HUES6 (cell line): ENCODE data around the gene CARD11.

Source experiments
- H3K27ac ChIP-seq: 2 replicates; pipeline ENCODE4 v1.7.0; 2013; ENCODE audit warnings: low read depth, mild to moderate bottlenecking, low read length, inconsistent platforms
- H3K27me3 ChIP-seq: 2 replicates; pipeline ENCODE4 v1.6.1; 2013; ENCODE audit warnings: low read length; ENCODE audit not compliant: control insufficient read depth, insufficient read depth
- H3K36me3 ChIP-seq: 2 replicates; pipeline ENCODE4 v1.6.1; 2013; ENCODE audit warnings: low read length; ENCODE audit not compliant: control insufficient read depth, insufficient read depth
- H3K4me1 ChIP-seq: 2 replicates; pipeline ENCODE4 v1.6.1; 2013; ENCODE audit warnings: low read length; ENCODE audit not compliant: control insufficient read depth, insufficient read depth
- H3K4me3 ChIP-seq: 2 replicates; pipeline ENCODE4 v1.5.1; 2013; ENCODE audit warnings: low read depth, low read length
- H3K9ac ChIP-seq: one replicate; pipeline ENCODE4 v1.6.1; 2013; ENCODE audit warnings: mild to moderate bottlenecking, low read length
- H3K9me3 ChIP-seq: 2 replicates; pipeline ENCODE4 v1.6.1; 2013; ENCODE audit warnings: low read depth, low read length; ENCODE audit not compliant: control insufficient read depth, insufficient read depth

Gene CARD11

GRCh38 chr7:2884161-2884560 is 159.5 kb downstream of the CARD11 start:
- Histone ChIP-seq H3K9me3 (no peaks in the 10 kb centered on the region), H3K27me3 (no peaks in the 10 kb centered on the region), H3K4me3 (no peak overlapping the region), H3K9ac (no peak overlapping the region), H3K27ac (no peak overlapping the region), H3K4me1 (peaks cover 14% of the 10 kb centered on the region), H3K36me3 (no peaks in the 10 kb centered on the region)

- no peaks in the 10 kb centered on the region for H3K9me3 ChIP-seq
- no peaks in the 10 kb centered on the region for H3K27me3 ChIP-seq
- no peak overlapping the region for H3K9ac ChIP-seq
- no peaks in the 10 kb centered on the region for H3K36me3 ChIP-seq
- no peak overlapping the region for H3K4me3 ChIP-seq
- peaks cover 16% of the 10 kb centered on the region for H3K4me1 ChIP-seq
- H3K27ac ChIP-seq = no peak overlapping the region
Measured at GRCh38 chr7:2883101-2883500, 160.6 kb downstream of the CARD11 start.

- H3K9ac ChIP-seq = no peak overlapping the region
- no peak overlapping the region for H3K27ac ChIP-seq
- H3K36me3 ChIP-seq = no peaks in the 10 kb centered on the region
- H3K4me1 ChIP-seq = peaks cover 16% of the 10 kb centered on the region
- H3K9me3 ChIP-seq = no peaks in the 10 kb centered on the region
- no peaks in the 10 kb centered on the region for H3K27me3 ChIP-seq
- H3K4me3 ChIP-seq = no peak overlapping the region
Measured at GRCh38 chr7:2882111-2882510, 161.6 kb downstream of the CARD11 start.

GRCh38 chr7:2880874-2881533 is 162.7 kb downstream of the CARD11 start:
- no peak overlapping the region for H3K9ac ChIP-seq
- peaks cover 21% of the 10 kb centered on the region for H3K4me1 ChIP-seq
- H3K27ac ChIP-seq = no peak overlapping the region
- no peak overlapping the region for H3K4me3 ChIP-seq
- H3K9me3 ChIP-seq = no peaks in the 10 kb centered on the region
- H3K27me3 ChIP-seq = no peaks in the 10 kb centered on the region
- no peaks in the 10 kb centered on the region for H3K36me3 ChIP-seq

GRCh38 chr7:2880051-2880450 is 163.6 kb downstream of the CARD11 start:
- Histone ChIP-seq H3K9ac (no peak overlapping the region), H3K27ac (no peak overlapping the region), H3K4me1 (peaks cover 26% of the 10 kb centered on the region), H3K36me3 (no peaks in the 10 kb centered on the region), H3K4me3 (no peak overlapping the region), H3K27me3 (no peaks in the 10 kb centered on the region), H3K9me3 (no peaks in the 10 kb centered on the region)

- H3K4me1 ChIP-seq = peaks cover 26% of the 10 kb centered on the region
- H3K9ac ChIP-seq = no peak overlapping the region
- H3K9me3 ChIP-seq = no peaks in the 10 kb centered on the region
- H3K4me3 ChIP-seq = no peak overlapping the region
- no peaks in the 10 kb centered on the region for H3K36me3 ChIP-seq
- no peaks in the 10 kb centered on the region for H3K27me3 ChIP-seq
- no peak overlapping the region for H3K27ac ChIP-seq
Measured at GRCh38 chr7:2879354-2879753, 164.3 kb downstream of the CARD11 start.

GRCh38 chr7:2878306-2878705 is 165.4 kb downstream of the CARD11 start:
- H3K36me3 ChIP-seq = no peaks in the 10 kb centered on the region
- no peak overlapping the region for H3K27ac ChIP-seq
- peaks cover 31% of the 10 kb centered on the region for H3K4me1 ChIP-seq
- H3K9me3 ChIP-seq = no peaks in the 10 kb centered on the region
- H3K9ac ChIP-seq = no peak overlapping the region
- H3K27me3 ChIP-seq = no peaks in the 10 kb centered on the region
- H3K4me3 ChIP-seq = no peak overlapping the region

GRCh38 chr7:2876031-2876731 is 167.5 kb downstream of the CARD11 start:
- H3K27me3 ChIP-seq = no peaks in the 10 kb centered on the region
- peaks cover 35% of the 10 kb centered on the region for H3K4me1 ChIP-seq
- H3K27ac ChIP-seq = no peak overlapping the region
- no peaks in the 10 kb centered on the region for H3K36me3 ChIP-seq
- no peak overlapping the region for H3K4me3 ChIP-seq
- H3K9ac ChIP-seq = no peak overlapping the region
- no peaks in the 10 kb centered on the region for H3K9me3 ChIP-seq

GRCh38 chr7:2873686-2874551 is 169.7 kb downstream of the CARD11 start:
- no peaks in the 10 kb centered on the region for H3K36me3 ChIP-seq
- peak overlapping the region; percentile 91 for H3K9ac ChIP-seq
- H3K4me3 ChIP-seq = no peak overlapping the region
- peaks cover 27% of the 10 kb centered on the region for H3K4me1 ChIP-seq
- peak overlapping the region; percentile 99 for H3K27ac ChIP-seq
- no peaks in the 10 kb centered on the region for H3K9me3 ChIP-seq
- no peaks in the 10 kb centered on the region for H3K27me3 ChIP-seq

GRCh38 chr7:2873146-2873545 is 170.5 kb downstream of the CARD11 start:
- H3K9me3 ChIP-seq = no peaks in the 10 kb centered on the region
- no peaks in the 10 kb centered on the region for H3K36me3 ChIP-seq
- no peak overlapping the region for H3K9ac ChIP-seq
- no peaks in the 10 kb centered on the region for H3K27me3 ChIP-seq
- no peak overlapping the region for H3K4me3 ChIP-seq
- H3K4me1 ChIP-seq = peaks cover 27% of the 10 kb centered on the region
- no peak overlapping the region; the same call in 1 of the 2 replicates for H3K27ac ChIP-seq
